ENCODE measurements around the gene IBA57. TPM values are rescaled to one million over a fixed set of nuclear protein-coding genes. Genes with fewer than 3 reads are reported as not detected.

IBA57 gene
- total RNA-seq, 4 donors from 2014 or later = 4.9 to 15.7 (median 12.3) TPM

DNA sequence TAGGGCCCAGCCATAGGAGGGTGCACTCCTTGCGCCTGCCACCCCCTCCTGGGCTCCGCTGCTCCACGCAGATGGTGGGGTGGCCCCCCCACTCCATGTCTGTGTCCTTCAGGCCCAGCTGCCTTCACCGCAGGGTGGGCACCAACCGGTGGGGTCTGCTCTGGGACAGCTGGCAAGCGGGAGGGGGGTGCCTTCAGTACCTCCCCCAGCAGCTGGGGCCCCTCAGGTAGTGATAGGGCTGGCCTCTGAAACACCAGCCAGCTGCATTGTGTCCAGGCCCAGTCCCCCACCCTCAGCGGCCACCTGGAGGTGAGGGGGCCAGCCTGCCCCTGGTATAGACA lies 15.5 kb upstream of the IBA57 start:
- H3K9me3 ChIP-seq = no peaks in the 10 kb centered on the region
- no peak for TF ChIP-seq POLR2A (IDR thresholded peaks at IDR 0.05)
- TF ChIP-seq, protein P1, sequence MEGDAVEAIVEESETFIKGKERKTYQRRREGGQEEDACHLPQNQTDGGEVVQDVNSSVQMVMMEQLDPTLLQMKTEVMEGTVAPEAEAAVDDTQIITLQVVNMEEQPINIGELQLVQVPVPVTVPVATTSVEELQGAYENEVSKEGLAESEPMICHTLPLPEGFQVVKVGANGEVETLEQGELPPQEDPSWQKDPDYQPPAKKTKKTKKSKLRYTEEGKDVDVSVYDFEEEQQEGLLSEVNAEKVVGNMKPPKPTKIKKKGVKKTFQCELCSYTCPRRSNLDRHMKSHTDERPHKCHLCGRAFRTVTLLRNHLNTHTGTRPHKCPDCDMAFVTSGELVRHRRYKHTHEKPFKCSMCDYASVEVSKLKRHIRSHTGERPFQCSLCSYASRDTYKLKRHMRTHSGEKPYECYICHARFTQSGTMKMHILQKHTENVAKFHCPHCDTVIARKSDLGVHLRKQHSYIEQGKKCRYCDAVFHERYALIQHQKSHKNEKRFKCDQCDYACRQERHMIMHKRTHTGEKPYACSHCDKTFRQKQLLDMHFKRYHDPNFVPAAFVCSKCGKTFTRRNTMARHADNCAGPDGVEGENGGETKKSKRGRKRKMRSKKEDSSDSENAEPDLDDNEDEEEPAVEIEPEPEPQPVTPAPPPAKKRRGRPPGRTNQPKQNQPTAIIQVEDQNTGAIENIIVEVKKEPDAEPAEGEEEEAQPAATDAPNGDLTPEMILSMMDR (IDR thresholded peaks at IDR 0.05 in 4 of 5, conservative IDR thresholded peaks at IDR 0.05 in 1 of 5) = no peak
- in situ Hi-C loops (cut with MboI; ENCODE audit: low sequenced_read_pairs in 4 of 4) = no loop called here
- H3K4me3 ChIP-seq = no peak overlapping the region
- DNase-seq = peak in 1 of 2 donors; percentile 8
- peak overlapping the region; percentile 56 to 70 (median 65) for H3K27ac ChIP-seq
- H3K27me3 ChIP-seq = no peaks in the 10 kb centered on the region
- intact Hi-C loops (cut with DNase I; ENCODE audit: low total_unique reads) = no loop called here
- peaks cover 0 to 30% of the 10 kb centered on the region in 2 donors for H3K36me3 ChIP-seq
- no peak for ATAC-seq
- H3K4me1 ChIP-seq = peaks cover 0 to 4% of the 10 kb centered on the region in 2 donors

DNA sequence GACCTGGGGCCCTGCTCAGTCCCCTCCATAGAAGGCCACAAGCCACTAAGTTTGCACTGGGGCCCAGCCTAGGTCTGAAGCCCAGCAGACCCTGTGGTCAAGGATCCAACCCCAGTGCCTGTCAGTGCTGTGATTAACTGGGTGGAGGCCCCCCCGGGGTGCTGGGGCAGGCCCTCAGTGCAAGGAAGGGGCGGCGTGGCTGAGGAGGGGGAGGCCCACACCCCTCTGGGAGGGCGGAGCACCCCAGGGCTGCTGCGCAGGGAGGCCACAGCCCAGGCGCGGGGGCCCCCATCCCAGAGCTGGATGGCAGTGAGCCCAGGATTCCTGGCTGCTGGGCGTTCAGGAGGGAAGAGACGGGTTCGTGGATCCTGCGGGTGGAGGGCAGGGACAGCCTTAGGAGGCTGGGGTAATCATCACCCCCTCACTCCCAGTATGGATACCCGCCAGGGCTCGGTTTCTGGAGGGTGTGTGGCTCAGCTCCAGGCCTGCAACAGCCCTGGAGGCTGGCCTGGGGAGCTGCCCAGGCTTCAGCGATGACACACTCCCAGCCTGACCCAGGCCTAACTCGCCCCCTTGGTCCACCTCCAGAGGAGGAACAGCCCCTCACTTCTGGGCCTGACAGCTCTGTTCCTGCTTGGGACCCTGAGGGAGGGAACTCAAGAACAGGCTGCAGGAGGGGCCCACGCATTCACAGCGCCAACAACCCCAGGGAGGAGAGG lies 15.0 kb upstream of the IBA57 start:
- Histone ChIP-seq H3K4me1 (peaks cover 0 to 4% of the 10 kb centered on the region in 2 donors), H3K9me3 (no peaks in the 10 kb centered on the region), H3K27ac (peak overlapping the region; percentile 56 to 70 (median 65)), H3K27me3 (no peaks in the 10 kb centered on the region), H3K4me3 (no peak overlapping the region), H3K36me3 (peaks cover 0 to 29% of the 10 kb centered on the region in 2 donors)
- DNase-seq (peak in 1 of 2 donors; percentile 13), ATAC-seq (no peak)
- no peak for TF ChIP-seq POLR2A (IDR thresholded peaks at IDR 0.05)
- TF ChIP-seq, protein P1 (IDR thresholded peaks at IDR 0.05 in 4 of 5, conservative IDR thresholded peaks at IDR 0.05 in 1 of 5) = no peak
- in situ Hi-C loops (cut with MboI; ENCODE audit: low sequenced_read_pairs in 4 of 4) = no loop called here
- intact Hi-C loops (cut with DNase I; ENCODE audit: low total_unique reads) = no loop called here

DNA sequence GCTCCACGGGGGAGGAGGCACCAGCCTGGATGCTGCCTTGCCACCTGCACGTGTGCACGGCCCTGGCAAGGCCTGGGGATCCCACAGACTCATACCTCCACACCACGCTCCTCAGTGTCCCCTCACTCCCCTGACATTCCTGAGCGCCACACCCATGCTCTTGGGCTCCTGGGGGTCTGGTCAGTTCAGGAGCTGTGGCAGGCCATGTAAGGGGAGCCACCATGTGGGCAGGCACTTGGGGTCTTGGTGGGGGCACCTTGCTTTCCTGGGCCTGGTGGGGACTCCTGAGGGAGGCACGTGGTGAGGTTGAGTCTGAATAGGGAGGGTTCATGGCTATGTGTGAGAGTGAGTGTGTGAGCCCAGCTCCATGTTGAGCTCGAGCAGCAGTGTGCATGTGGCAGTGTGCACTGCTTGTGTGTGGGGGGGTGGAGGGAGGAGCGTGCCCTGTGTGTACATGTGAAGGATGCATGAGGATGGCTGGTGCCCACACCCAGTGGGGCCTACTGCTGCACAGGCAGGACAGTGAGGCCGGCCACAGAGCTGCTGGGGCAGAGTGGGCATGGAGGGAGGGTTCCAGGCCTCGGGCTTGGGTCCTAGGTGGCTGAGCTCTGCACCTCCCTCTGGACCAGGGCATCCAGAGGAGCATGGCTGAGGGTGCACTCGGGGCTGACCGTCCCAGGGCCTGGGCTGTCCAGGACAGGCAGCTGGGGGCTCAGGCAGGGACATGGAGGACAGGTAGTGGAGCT lies 14.3 kb upstream of the IBA57 start:
- in situ Hi-C loops (cut with MboI; ENCODE audit: low sequenced_read_pairs in 4 of 4) (no loop called here), intact Hi-C loops (cut with DNase I; ENCODE audit: low total_unique reads) (no loop called here)
- Histone ChIP-seq H3K36me3 (peaks cover 0 to 21% of the 10 kb centered on the region in 2 donors), H3K9me3 (no peaks in the 10 kb centered on the region), H3K27me3 (peaks cover 0 to under 1% (median 0%) of the 10 kb centered on the region in 3 donors), H3K4me3 (no peak overlapping the region), H3K27ac (peak overlapping the region in 3 of 4 donors; percentile 64 to 70 (median 66)), H3K4me1 (peaks cover 0 to 4% of the 10 kb centered on the region in 2 donors)
- DNase-seq (no peak), ATAC-seq (no peak)
- no peak for TF ChIP-seq POLR2A (IDR thresholded peaks at IDR 0.05)
- TF ChIP-seq, protein P1 (IDR thresholded peaks at IDR 0.05 in 4 of 5, conservative IDR thresholded peaks at IDR 0.05 in 1 of 5) = no peak

DNA sequence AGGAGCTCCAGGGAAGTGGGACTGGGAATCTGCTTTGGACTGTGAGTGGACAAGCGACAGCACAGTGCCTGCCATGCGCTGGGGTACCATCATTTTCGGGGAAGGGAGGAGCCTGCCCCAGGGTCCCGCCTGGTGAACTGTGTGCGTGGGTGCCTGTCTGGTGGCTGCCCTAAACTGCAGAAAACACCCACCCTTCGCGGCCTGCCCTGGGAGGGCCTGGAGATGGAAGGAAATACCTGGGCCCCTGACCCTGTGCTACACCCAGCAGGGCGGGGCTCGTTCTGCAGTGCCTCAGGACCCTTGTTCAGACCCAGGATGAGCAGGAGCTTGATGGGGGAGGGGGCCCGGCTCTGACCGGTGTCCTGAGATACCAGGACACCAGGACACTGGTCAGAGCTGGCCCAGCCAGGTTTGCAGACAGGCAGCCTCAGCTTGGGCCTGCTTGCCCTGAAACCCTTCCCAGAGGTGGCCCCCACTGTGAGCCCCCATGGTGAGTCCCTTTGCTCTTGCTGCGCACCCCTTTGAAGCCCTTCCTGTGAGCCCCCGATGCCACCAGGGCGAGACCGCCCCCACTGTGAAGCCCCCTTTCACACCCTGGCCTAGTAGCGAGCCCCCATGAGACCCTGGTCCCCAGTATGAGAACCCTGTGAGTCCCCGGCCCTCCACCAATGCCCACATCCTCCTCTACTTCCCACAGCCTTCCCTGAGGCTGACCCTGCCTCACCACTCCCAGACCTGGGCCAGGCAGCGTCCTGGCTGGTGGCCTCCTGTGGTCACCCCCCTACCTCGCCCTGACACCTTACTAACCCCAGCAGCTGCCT lies 13.3 kb upstream of the IBA57 start:
- in situ Hi-C loops (cut with MboI; ENCODE audit: low sequenced_read_pairs in 4 of 4) = no loop called here
- no peak for TF ChIP-seq POLR2A (IDR thresholded peaks at IDR 0.05)
- TF ChIP-seq, protein P1 (IDR thresholded peaks at IDR 0.05 in 4 of 5, conservative IDR thresholded peaks at IDR 0.05 in 1 of 5) = no peak
- ATAC-seq (no peak), DNase-seq (no peak)
- Histone ChIP-seq H3K36me3 (peaks cover 0 to 17% of the 10 kb centered on the region in 2 donors), H3K4me3 (no peak overlapping the region), H3K27me3 (peaks cover 0 to 9% (median 4%) of the 10 kb centered on the region in 3 donors), H3K27ac (no peak overlapping the region), H3K4me1 (peaks cover 0 to 4% of the 10 kb centered on the region in 2 donors), H3K9me3 (no peaks in the 10 kb centered on the region)
- intact Hi-C loops (cut with DNase I; ENCODE audit: low total_unique reads) = no loop called here
